Hematopoietic multipotent progenitor cell treated with erythropoietin and hydrocortisone succinate and interleukin-3 and kit ligand, for 17 days (in vitro differentiated cells): ENCODE results near the gene SMAGP.
A peak's percentile ranks its signal among the peaks of the same experiment; 100 is the strongest.
"Not testable (repeated sequence)": the region's sequence is repeated elsewhere in the genome, so short reads cannot be mapped to it uniquely, and the experiment has no call there.

Source experiments
- DNase-seq: peaks from one replicate; pipeline ENCODE4 v3.0.0-alpha.2; 2015; ENCODE audit warnings: low spot score

Gene SMAGP, protein sequence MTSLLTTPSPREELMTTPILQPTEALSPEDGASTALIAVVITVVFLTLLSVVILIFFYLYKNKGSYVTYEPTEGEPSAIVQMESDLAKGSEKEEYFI

DNA sequence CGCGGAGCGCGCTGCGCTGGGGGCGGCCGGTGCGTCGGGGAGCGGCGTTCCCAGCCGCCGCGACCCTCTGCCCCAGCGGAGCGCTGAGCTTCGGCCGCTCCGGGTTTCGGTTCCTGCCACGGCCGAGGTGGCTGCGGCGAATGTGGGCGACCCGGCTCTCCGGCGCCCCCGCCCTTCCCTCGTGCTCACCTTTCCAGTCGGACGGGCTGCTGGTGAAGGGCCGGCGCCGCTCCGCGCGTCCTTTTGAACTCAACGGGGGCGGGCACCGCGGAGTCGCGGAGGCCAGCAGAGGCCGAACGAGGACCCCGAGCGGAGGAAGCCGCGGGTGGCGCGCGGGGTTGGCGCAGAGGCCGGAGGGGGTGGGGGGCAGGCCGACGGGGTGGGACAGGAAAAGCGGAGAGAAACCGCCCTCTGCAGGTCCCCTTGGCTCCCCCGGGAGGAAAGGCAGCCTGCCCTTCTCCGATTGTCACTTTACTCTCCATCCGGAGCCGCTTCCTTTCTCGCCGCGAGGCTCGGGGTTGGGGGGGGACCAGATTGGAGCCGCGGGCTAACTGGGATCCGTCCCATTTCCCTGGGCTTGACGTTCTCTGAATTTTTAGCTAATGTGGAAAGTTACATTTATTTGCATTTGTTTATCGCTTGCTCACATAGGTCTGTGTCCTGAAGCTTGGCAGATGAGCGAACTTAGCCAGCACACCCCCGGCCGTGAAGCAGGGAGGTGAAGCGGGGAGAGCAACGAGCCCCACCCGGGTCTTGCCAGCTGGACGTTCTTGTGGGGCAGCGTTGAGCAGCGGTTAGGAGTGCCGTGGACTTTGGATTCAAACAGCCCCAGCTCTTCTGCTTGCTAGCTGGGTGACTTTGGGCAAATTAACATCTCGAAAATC is at the start of gene SMAGP:
TSS of gene SMAGP (minus strand) at position 349 of the 884 bp plus-strand sequence. CDS start 1,137 bp downstream, outside the sequence.
- DNase-seq, result no peak

DNA sequence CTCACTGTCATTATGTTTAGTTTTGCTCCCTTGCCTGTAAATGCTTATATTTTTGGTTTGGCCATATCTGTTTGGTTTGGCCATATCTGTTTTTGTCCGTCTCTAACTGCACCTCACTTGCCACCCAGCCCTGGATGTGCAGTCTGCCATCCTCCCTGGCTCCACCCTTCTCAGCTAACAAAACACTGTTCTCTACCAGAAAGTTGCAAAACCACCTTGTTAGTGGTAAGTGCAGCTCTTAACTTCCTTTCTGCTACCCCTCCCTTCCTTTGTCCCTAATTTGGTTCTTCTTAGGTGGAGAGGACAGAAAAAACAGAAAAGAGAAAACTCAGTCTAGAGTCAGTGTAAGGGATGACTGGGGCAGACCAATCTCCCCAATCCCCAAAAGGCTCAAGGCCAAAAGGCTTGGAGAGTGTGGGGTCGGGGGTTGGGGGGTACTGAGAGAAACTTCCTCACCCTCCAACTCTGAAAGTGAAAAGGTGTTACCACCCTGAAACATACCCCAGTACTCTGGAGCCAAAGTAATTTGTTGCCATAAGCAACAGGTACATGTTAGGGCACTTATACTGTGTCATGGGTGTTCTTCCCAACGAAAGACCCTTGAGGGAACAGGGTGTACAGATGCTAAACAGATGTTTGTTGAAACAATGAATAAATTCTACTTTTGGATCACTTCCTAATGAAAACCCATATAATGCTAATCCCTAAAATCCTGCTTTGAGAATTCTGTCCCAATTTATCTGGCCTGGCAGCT is 48.8 kb upstream of the SMAGP start:
- no peak for DNase-seq

DNA sequence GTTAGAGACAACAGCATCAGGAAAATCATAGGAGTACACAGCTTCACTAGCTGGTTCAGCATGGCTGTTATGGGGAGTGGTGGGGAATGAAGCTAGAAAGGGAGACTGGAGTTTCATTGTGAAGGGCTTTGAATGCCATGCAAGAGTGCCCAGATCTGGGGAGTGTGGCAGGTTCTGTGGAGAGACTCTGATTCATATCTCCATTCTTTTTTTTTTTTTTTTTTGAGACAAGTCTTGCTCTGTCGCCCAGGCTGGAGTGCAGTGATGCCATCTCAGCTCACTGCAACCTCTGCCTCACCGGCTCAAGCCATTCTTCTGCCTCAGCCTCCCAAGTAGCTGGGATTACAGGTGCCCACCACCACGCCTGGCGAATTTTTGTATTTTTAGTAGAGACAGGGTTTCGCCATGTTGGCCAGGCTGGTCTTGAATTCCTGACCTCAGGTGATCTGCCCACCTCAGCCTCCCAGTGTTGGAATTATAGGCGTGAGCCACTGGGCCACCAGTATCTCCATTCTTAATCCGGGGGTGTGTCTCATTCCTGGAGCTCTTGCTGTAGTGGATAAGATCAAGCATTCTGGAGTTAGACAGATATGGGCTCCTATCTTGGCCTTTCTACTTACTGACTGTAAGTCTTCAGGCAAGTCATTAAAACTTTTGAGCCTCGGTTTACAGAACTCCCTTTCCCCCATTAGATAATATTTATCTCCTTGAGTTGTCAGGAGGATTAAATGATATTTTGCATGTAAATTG is 48.0 kb upstream of the SMAGP start:
- DNase-seq, result not testable (repeated sequence)

DNA sequence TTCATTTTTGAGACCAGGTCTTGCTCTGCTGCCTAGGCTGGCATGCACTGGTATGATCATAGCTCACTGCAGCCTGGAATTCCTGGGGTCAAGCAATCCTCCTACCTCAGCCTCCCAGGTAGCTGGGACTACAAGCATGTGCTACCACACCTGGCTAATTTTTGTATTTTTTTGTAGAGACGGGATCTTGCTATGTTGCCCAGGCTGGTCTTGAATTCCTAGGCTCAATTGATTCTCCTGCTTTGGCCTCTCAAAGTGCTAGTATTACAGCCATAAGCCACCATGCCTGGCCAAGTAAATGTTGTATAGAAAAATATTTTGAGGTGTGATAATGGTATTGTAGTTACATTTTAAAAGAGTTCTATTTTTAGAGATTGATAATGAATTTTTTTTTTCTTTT is 41.2 kb upstream of the SMAGP start:
- DNase-seq, result no peak

DNA sequence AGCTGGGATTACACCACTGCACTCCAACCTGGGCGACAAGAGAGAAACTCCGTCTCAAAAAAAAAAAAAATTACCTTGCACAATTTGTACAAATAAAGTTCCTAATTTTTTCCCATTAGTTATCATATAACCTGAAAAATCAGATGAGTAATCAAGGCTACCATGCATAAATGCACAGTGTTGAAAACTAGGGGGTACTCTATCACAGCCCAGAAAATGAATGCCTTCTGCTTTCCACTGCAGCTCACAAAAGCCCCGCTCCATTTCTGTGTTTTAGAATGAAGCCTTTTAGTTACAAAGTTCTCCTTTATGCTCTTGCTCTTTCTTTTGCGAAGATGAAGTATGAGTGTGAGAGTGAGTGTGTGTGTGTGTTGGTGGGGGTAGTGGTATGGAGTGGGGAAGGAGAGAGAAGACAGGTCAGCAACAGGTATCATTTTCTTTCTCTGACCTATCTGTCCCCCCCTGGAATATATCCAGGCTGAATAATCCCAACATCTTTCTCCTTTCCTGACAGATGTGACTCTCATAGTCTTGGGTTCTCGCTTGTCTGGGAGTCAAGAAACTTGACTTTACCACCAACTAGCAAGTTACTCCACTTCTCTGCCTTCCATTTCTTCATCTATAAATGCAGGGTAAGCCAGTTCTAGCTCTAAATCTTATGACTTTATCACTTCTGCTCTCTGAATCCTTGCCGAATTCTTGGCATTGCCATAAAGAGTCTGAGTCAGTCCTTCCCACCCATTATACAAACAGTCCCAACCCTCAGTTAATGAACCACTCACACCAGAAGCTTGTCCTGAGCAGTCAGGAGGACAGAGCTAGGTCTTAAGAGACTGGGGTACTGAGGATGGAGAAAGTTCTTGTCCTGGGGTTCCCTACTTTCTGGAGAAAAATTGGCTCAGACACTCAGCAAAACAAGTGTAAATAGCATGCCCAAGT is 37.7 kb upstream of the SMAGP start:
- no peak for DNase-seq

DNA sequence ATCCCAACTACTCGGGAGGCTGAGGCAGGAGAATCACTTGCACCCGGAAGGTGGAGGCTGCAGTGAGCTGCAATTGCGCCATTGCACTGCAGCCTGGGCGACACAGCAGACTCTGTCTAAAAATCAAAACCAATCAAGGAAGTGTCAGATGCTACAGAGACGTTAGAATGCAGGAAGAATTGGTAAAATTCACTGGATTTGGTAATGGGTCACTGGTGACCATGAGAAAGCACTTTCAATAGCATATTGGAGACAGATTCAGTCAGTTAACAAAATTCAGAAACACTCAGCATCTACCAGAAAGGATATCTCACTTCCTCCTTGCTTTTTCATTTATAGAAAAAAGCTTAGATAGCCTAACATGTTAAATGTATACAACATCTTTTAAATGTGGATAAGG is 36.3 kb upstream of the SMAGP start:
- no peak for DNase-seq

DNA sequence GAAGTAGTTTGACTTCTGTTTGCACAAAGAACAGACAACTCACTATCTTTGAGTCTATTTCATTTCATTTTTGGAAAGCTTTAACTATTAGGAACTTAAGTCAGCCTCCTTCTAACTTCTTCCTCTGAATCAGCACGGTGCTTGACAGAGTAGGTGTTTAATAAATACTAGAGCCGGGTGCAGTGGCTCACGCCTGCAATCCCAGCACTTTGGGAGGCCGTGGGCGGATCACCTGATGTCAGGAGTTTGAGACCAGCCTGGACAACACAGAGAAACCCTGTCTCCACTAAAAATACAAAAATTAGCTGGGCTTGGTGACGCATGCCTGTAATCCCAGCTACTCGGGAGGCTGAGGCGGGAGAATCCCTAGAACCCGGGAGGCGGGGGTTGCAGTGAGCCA is 30.6 kb upstream of the SMAGP start:
- not testable (repeated sequence) for DNase-seq

DNA sequence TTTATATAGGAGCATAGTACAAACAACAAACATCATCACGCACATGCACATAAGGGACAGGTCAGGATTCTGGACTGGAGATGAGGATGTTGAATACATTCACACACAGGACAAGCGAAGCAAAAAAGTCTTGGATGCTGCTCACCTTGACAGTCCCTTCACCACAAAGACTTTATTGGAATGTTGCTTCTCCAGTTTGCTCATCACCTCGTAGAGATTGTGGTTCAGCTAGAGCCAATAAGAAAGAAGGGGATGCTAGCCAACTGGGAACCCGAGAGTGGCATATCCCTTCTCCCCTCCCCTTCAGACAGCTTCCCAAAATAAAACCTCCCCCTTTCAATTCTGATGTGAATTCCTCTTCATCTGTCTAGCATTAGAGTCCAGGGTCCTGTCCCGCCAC is 25.4 kb upstream of the SMAGP start:
- DNase-seq, result no peak

DNA sequence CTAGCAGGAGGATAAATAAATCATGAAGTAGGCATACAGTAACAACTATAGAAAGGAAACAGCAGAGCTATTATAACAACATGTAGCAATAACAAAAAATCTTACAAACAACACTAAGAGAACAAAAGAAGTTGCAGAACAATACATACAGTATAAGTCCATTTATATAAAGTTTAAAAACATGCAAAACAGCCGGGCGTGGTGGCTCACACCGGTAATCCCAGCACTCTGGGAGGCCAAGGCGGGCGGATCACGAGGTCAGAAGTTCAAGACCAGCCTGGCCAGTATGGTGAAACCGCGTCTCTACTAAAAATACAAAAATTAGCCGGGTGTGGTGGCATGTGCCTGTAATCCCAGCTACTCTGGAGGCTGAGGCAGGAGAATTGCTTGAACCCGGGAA is 23.9 kb upstream of the SMAGP start:
- DNase-seq, result not testable (repeated sequence)

DNA sequence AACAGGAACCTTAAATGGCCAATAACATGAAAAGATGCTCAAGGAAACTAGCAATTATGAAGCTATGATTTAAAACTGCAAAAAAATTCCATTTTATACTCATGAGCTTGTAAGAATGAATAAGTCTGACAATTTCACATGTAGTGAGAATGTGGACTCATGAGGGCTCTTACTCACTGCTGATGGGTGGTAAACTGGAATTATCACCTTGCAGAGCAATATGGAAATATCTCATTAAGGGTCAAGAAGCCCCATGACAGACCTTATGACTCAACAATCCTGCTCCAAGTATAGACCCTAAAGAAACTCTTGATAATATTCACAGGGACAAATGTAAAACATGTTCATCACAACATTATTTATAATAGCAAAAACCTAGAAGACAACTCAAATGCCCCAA is 23.5 kb upstream of the SMAGP start:
- DNase-seq, result no peak

DNA sequence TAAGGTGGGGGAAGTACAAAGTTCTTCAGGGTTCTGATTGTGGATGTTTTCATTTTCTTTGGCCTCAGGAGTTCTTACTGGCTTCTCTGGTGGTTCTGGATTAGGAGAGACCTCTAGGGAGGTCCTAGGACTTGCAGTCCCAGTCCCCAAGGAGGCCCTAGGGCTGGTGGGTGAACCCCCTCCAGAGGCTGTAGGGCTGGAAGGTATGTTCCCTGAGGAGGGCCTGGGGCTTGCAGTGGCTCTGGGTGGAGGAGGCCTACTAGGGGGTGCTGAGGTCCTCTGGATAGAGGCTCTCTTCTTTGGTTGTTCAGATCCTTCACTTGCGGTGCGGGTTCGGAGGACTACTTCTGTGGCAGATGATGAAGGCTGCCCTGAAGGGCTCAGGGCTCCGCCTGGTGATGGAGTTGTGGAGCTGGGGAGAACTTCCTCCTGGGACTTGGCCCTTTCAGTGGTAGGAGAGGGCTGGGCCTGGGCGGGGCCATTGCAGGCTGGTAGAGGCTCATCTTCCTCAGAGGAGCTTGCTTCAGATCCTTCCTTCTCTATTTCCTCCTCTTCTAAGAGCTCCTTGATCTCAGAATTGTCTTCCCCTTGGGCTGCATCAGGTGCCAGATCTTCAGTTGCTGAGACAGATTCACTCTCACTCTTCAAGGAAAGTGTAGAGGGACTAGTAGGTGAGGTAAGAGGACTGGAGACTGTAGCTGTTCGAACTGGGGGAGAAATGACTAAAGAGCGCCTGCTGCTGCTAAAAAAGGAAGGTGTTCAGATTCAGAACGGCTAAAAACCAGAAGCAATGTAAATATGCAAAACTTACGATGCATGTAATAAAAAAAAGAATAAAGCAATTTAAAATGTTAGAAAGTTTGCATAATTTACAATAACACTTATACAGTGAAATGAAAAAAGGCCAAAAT is 21.6 kb upstream of the SMAGP start:
- DNase-seq, result not testable (repeated sequence)

DNA sequence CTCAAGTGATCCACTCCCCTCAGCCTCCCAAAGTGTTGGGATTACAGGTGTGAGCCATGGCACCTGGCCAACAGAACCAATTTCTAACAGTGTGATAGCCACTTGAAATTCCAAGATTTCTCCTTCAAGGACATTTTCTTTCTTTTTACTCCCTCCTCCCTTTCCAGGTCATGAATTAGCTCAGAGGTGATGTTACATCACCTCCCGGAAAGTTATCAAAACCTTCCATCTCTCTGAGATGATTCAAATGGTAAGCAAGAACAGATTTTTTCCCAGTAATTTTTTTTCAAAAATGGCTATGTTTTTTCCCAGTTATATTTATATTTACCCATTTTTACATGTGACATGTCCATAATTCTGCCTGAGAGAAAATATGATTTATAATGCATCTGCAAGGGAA is 15.6 kb upstream of the SMAGP start:
- no peak for DNase-seq

DNA sequence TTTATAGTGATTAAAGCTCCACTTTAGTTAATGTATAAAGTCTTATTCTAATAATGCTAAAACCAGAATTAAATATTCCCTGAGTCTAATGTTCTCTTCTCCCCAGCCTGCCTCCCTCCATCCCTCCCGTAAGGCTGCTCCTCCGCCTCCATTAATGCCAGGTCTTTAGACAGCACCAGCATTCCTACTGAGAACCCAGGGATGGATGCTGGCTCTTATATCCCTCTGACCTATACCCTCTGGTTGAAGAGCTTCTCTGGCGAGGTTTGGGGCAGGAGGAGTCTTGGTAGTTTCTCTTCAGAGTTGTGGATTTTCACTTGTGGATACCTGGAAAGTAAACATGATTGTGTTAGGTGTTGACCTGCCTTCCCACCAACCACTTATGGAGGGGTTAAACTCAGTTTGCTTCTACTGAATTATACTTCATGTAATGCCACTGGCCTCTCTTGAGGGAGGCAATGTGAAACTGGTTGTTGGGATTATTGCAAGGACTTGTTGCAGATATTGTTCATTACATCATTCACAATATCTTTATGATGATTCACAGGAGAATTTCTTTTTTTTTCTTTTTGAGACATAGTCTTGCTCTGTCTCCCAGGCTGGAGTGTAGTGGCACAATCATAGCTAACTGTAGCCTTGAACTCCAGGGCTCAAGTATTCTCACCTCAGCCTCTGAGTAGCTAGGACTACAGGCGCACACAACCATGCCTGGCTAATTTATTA is 11.1 kb upstream of the SMAGP start:
- no peak for DNase-seq

DNA sequence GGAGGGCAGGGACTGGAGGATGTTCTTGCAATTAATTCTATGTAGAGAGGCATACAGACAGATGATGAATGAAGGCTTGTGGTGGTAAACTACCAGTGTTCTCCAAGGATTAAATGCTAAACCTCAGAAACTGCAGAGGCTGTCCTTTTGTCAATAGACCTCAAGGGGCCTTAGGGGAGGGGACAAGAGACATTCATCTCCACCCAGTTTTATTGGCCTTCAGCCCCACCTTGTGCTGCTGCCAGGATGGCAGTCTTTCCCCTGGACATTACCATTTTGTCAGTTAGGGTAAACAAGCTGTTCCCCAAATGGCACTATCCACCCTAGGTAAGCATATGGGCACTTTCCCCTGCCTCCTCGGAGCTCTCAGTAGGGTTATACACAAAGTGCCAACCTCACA is 4.9 kb upstream of the SMAGP start:
- DNase-seq, result no peak

DNA sequence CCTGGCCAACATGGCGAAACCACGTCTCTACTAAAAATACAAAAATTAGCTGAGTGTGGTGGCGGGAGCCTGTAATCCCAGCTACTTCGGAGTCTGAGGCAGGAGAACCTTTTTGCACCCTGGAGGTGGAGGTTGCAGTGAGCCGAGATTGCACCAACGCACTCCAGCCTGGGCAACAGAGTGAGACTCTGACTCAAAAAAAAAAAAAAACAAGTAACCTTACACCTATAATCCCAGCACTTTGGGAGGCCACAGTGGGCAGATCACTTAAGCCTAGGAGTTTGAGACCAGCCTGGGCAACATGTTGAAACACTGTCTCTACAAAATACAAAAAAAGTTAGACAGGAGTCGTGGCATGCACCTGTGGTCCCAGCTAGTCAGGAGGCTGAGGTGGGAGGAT is 2.6 kb upstream of the SMAGP start:
- not testable (repeated sequence) for DNase-seq

DNA sequence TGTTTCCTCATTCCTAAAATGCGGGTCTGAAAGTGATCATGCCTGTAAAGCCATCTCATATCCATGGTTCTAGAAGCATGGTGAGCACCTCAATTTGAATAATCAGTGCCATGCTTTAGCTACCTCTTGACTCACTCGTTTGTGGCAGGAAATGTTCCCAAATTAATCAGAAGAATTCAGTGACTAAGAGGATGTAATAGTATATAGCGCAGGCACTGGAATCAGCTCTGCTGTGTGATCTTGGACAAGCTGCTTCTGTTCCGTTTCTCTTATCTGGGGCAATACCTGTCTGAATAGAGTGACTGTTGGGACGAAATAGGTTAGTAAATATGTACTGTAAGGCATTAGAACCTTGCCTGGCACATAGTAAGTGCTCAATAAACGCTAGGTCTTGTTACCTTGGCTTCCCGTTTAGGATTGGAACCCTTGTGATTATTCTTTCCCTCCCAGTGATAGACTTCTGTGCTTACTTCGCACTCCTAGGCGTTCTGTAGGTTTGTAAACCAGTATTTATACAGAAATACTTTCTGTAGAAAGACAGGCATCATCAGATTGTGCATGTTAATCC is 820 bp upstream of the SMAGP start:
- no peak for DNase-seq

DNA sequence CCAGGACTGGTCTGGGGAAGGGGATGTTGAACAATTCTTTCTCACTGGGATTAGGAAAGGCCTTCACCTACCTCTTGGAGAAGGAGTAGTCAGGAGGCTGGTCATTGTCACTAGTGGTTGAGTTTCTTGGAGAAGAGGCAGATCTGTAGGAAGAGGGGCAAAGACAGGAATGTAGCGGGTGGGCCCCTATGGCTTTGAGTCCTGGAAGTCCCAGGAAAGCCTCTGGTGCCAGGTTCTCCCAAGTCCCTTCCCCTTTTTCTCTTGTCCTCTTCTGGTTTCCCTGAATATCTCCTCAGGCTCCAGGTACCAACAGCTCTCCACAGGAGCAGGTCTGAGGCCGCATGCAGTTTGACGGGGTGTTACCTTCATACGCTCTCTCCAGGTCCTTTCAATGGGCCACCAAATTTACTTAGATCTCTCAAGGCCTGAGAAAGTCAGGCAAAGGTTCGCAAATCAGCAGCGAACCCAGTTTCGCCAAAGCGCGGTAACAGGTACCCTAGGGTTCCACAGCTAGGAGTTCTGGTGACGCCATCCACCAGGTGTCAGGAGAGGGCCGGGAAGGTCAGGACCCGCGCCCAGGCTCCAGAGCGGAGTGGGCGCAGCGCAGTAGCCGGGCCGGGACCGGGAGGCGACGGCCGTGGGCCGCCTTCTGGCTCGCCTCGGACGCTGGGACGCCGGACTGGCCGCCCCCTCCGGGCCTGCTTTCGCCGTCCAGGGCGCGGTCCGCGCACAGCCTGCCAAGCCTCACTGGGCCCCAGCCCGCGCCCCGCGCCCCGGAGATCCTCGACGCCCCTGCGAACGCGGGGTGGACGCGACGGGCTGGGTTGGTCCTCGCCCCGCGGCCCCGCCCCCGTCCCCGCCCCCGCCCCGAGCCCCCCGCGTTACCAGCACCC is 795 bp downstream of the SMAGP start:
- peak; percentile 28 for DNase-seq

DNA sequence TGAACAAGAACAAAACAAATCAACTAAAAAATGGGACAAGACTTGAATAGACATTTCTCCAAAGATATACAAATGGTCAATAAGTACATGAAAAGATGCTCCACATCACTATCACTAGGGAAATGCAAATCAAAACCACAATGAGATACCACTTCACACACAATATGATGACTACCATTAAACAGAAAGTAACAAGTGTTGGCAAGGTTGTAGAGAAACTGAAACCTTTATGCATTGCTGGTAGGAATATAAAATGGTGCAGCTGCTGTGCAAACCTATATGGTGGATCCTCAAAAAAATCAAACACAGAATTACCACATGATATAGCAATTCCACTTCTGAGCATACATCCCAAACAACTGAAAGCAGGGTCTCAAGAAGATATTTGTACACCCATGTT is 5.2 kb downstream of the SMAGP start:
- DNase-seq, result no peak
